Measurements from ENCODE around the gene NCKIPSD. TPM values are rescaled to one million over a fixed set of nuclear protein-coding genes. Genes with fewer than 3 reads are reported as not detected.

The NCKIPSD gene
- total RNA-seq, 1 donor from 2014 or later, result 45.5 TPM

DNA sequence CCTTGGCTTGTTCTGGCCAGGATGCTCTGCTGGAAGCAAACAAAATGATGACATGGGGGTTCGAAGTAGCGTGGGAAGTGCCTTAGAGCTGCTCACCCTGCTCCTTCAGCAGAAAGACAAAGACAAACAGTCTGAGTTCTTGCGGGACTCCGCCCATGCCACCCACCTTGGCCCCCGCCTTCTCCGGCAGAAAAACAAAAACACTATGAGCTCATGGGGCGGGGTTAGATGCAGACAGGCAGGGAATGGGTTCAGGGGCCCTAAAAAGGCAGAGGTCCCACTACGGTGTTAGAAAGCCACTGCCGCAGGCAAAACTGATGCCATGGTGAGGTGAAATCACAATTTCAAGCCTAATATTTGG lies 9.7 kb upstream of the NCKIPSD start:
- TF ChIP-seq CTCF (conservative IDR thresholded peaks at IDR 0.05; ENCODE audit: low read depth, low read length), result no peak
- DNase-seq (ENCODE audit: low read depth), result no peak
- no peak overlapping the region for H3K4me3 ChIP-seq (ENCODE audit: low read depth, low read length)

- TF ChIP-seq CTCF (conservative IDR thresholded peaks at IDR 0.05; ENCODE audit: low read depth, low read length), result no peak
- DNase-seq (ENCODE audit: low read depth), result peak; percentile 59
- peak overlapping the region; percentile 7 for H3K4me3 ChIP-seq (ENCODE audit: low read depth, low read length)
Measured at GRCh38 chr3:48694610-48695392, 9.1 kb upstream of the NCKIPSD start.

DNA sequence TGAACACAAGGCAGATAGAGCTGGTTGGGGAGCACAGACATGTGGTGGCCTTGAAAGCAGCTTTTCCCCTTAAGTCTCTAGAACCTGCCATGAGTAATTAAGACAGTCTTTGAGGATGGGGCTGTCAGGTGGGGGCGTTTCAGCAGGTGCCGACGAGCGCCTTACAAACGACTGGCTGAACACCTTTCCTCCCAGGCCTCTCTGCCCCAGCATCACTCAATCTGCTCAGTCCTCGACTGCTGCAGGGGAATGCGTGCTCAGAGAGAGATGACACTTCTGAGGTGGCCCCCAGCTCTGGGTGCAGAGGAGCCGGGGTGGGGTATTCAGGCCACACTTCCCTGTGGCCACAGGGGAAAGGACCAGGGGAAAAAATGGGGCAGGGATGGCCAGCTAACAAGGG lies 8.1 kb upstream of the NCKIPSD start:
- no peak for DNase-seq (ENCODE audit: low read depth)
- no peak overlapping the region for H3K4me3 ChIP-seq (ENCODE audit: low read depth, low read length)
- no peak for TF ChIP-seq CTCF (conservative IDR thresholded peaks at IDR 0.05; ENCODE audit: low read depth, low read length)

DNA sequence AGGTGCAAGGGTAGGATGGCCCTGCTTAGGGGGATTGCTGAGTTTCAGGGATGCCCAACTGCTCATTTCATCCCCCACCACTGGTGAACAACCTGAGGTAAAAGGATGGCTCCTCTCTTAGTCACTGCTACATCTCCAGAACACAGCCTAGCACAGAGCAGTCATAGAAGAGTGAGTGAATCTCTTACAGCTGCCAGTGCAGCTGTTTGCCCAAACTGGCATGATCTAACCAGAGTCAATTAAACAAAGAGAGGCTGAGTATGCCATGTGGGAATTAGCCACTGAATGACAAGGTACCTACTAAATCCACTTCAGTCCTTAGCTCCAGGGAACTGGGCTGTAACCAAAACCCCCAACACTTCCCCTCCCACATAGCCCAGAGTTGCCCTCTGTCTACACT lies 6.8 kb upstream of the NCKIPSD start:
- DNase-seq (ENCODE audit: low read depth), result no peak
- H3K4me3 ChIP-seq (ENCODE audit: low read depth, low read length), result no peak overlapping the region
- no peak for TF ChIP-seq CTCF (conservative IDR thresholded peaks at IDR 0.05; ENCODE audit: low read depth, low read length)

DNA sequence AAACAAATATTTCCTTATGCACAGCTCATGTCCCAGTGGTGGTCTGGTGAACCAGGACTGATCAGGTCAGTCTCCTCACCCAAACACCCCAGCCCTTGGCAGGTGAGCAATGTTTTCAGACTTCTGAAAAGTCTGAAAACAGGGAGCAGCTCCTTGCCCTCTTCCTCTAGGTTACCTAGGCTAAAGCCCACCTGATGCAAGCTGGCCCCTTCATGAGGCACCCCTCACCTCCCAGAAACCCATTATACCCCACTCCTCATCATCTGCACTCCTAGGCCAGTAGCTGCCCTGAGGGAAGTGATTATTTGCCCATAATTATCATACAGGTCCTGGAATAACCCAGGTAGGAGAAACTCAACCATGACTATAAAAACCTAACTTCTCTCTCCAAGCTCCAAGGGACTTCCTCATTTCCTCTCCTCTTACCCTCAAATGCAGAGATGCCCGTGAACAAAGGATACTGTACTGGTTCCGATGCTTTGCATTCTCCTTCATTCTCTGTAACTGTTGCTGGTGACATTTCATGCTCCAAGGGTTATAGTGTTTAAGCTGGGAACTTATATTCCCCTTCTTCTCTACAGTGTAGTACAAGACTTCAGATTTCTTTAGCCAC lies 5.2 kb upstream of the NCKIPSD start:
- DNase-seq (ENCODE audit: low read depth), result no peak
- no peak overlapping the region for H3K4me3 ChIP-seq (ENCODE audit: low read depth, low read length)
- TF ChIP-seq CTCF (conservative IDR thresholded peaks at IDR 0.05; ENCODE audit: low read depth, low read length), result no peak

DNA sequence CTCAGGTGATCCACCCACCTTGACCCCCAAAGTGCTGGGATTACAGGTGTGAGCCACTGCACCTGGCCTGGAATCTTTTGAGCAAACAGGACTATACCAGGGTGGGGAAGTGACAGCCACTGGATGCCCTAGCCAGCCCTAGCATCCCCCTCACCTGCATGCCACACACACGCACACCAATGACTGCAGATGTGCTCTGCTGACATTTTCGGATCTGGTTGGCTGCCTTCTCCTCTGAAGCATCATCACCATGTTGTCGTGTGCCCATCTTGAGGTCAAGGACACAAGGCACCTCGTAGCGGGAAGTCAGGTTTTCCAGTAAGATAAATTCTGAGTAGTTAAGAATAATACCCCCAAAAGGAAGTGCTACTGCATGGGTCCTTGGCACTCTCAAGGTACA lies 3.7 kb upstream of the NCKIPSD start:
- no peak for TF ChIP-seq CTCF (conservative IDR thresholded peaks at IDR 0.05; ENCODE audit: low read depth, low read length)
- H3K4me3 ChIP-seq (ENCODE audit: low read depth, low read length), result no peak overlapping the region
- DNase-seq (ENCODE audit: low read depth), result no peak

- DNase-seq (ENCODE audit: low read depth), result no peak
- H3K4me3 ChIP-seq (ENCODE audit: low read depth, low read length), result no peak overlapping the region
- TF ChIP-seq CTCF (conservative IDR thresholded peaks at IDR 0.05; ENCODE audit: low read depth, low read length), result no peak
Measured at GRCh38 chr3:48688737-48689075, 3.0 kb upstream of the NCKIPSD start.

Measured in epithelial cell of proximal tubule (primary cell).